GM19193 (cell line): Measurements from ENCODE around the gene PCSK5.

Experiments
- POLR2A ChIP-seq: IDR thresholded peaks from 4 replicates; pipeline ENCODE4 v1.6.1; 2011; ENCODE audit not compliant: insufficient read depth, insufficient read length; ENCODE audit errors: extremely low read depth

The PCSK5 gene

DNA sequence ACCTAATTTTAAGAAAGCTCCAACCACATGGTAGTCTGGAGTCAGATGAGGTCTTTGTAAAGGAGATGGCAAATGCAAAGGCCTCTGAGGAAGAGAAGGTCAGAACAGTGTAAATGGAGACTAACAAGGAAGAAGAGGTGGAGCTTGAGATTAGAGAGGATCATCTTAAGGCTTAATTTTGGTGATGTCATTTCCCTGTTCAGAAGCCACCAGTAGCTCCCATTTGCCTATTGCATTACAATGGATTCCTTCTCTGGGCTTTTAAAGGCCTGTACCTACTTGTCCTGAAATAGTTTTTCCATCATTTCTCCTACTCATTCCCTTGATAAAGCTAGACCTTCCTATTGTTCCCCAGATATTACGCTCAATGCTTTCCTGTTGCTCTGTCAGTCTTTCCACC is 16.1 kb downstream of the PCSK5 start:
- TF ChIP-seq POLR2A, result no peak

DNA sequence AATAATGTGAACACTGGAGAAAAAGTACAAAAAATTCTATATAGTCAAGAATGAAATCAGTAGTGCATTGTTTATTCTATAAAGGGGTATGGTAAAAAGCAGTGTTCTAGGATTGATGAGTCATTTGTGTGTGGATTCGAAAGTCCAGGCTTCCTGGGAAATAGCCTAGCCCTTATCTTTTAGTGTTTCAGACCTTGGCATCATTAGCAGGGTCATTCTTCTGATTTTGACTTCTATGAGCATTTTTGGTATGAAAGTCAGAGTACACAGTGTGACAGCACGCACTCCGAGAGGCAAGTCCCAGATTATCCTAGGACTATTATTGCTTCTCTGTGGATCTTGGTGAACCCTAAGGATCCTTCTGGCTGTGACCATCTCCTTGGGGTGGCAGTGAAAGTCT is 16.9 kb downstream of the PCSK5 start:
- TF ChIP-seq POLR2A, result no peak

DNA sequence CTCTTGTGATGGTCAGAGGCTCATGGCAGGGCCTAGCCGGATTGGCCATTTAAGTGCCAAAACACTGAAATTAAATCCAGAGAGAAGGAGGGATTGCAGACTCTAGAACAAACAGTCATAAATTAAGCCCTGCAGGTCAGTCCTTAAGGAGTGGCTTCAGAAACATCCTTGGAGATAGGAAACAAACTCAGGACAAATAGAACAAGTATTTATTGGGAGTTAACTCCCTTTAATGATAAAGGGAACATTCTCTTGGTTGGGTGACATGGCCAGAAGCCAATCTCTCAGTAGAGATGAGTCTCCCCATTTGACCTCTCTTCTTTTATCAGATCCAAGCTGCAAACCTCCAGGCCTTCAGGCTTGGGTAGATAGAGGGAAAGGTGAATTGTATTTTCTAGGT is 17.4 kb downstream of the PCSK5 start:
- TF ChIP-seq POLR2A, result no peak

DNA sequence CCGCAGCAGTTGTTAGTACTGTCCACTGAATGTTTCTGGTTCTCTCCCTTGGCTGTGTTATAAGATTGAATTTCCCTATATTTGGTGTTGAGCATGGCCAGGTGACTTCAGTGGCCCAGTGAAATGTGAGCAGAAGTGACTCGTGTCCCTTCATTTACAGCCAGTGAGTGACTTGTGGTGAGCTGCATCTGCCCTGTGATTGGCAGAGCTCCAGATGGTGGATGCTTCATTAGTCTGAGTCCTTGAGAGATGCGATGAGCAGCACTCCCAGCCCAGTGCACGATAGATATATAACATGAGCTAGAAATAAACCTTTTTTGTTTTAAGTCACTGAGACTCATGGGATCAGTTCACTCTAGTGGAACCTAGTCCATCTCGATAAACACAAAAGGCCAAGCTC is 19.3 kb downstream of the PCSK5 start:
- TF ChIP-seq POLR2A, result no peak

DNA sequence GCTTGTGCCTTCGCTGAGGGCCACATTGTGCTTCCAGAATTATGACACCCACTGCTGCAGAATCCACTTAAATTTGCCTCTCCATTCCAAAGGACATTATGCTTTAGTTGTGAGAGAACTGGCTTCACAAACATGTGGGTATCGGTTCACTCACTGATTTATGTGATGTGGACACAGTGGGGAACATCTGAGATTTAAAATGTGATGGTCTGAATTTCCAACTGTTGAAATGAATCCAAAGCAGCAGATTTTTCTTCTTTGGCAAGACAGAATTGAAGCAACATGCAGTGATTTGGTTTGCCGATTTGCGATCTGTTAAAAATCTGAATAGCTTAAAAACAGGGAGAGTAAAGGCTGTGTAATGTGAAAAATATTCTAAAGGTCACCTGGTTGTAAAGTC is 20.3 kb downstream of the PCSK5 start:
- TF ChIP-seq POLR2A, result no peak

DNA sequence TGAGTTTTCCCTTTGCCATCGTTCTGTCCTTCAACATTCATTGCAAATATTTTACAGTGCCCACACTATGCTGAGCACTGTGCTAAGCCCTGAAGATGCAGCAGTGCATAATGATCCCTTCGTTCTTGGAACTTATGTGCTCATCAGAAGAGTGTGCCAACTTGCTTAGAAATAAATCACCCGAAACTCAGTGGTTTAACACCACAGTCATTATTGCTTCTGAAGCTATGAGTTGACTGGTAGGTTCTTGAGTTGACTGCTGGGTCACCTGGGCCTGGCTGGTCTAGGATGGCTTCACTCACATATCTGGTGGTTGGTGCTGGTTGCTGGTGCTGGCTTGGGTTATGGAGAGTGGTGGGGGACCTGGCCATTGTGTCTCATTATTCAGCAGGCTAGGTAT is 20.9 kb downstream of the PCSK5 start:
- TF ChIP-seq POLR2A, result no peak

DNA sequence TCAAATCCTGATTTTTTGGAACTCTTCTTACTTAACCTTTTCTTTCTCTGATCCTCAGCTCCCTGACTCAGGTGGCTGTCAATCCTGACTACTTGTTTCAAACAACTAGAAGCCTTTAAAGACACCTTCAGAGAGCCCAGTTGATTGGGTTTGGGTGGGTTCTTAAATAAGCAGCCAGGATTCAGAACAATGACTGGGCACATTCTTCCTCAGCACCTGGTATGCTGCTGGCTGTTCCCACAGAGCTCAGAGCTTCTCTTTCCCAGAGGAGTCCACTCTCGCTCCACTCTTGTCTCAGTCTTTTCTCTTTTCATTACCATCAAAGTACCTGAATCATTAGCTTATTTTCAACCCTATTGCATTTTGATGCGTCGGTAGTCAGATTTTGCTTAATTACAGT is 22.5 kb downstream of the PCSK5 start:
- TF ChIP-seq POLR2A, result no peak

DNA sequence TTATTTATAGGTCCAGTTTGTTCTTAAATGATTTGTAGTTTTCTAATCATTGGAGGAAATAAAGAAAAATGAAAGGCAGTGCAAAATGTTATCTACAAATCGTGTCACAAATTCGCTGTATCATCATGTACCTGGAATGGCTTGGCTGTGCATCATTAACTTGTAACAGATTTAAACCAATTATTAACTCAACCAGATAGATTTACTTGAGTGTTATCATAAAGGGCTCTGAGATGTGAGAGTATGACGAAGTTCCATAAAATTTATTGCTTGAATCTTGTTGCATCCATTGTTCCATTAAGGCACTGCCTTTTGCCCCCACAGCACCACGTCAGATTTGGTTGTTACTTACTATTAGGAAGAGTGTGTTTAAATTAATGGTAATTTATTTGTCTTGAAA is 23.5 kb downstream of the PCSK5 start:
- TF ChIP-seq POLR2A, result no peak

DNA sequence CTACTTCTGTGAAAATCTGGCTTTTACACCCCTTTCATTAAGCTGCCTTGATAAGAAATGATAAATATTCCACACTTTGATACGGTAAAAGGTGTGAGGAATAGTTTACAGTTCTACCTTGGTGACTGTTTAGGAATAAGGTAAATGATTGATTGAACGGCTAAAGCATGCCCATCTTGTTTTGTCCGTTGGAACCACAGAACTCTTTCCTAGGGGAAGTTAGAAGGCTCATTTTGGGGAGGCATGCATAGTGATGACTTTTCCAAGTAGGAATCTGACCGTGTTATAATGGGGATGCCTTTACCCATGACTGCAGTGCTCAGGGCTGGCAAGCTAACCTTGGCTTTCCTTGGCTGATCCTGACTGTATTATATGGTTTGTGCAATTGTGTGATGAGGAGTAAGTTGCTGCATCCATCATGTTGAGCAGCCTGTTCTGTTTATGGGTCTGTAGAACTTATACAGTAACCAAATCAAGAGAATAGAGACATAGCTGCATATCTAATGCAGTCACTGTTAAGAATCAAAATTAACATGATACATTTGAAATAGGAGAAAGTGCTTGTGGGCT is 24.5 kb downstream of the PCSK5 start:
- TF ChIP-seq POLR2A, result no peak

DNA sequence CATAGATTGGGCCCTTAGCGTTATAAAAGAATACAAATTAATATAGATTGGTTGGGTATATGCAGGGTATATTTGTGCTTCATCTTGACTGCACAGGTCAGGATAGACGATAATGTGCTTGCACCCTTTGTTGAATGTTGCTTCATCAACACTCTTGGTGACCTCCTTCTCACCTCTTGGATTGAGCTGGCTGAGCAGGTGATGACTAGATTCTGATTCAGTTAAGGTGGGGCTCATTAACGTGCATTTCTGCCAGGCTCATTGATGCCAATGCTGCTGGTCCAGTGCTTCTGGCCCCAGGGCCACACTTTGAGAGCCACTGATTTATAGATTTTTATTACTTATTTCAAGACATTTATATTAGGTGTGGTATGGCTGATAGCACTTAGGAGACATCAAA is 27.7 kb downstream of the PCSK5 start:
- no peak for TF ChIP-seq POLR2A

DNA sequence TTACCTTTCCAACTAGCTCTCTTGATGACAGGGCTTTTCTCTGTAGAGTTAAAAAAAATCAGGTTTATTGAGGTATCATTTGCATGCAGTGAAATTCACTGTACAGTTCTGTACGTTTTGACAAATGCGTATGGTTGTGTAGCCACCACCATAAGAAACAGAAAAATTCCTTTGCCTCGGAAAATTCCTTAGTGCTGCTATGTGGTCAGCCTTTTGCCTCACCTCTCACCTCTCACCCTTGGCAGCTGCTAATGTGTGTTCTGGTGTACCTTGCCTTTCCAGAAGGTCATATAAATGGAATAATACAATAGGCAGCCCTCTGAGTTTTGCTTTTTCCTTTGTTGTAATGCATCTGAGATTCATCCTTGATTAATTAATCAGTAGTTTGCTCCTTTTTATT is 28.4 kb downstream of the PCSK5 start:
- no peak for TF ChIP-seq POLR2A

DNA sequence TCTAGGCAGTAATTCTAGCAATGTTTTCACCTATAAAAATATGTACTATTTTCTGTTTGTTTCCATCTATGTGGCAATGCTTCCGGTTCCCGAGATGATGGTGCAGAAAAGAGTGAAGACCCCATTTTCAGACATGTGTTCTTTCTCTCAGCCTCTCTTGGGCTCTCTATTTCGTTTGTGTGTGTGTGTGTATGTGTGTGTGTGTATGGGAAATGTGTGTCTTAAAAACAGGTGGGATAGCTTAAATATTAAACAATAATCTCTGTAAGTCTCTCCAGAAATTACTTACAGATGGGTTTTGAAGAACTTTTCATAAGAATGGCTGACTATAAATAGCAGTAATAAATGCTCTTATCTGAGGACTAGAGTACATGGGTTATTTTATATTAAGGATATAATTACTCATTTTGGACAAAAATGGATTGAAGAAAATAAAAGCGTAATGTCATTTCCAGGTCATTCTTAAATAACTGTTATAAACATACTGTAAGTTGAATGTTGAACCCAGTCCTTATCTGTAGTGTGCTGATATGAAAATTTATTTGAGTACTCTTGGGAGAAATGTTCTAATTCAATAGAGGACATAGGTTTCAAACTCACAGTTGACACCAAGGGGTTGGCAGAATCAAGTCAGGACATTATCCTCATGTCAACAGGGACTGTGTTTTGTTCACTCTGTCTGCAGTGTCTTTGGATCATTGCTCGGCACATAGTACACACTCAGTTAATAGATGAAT is 31.1 kb downstream of the PCSK5 start:
- TF ChIP-seq POLR2A, result no peak

DNA sequence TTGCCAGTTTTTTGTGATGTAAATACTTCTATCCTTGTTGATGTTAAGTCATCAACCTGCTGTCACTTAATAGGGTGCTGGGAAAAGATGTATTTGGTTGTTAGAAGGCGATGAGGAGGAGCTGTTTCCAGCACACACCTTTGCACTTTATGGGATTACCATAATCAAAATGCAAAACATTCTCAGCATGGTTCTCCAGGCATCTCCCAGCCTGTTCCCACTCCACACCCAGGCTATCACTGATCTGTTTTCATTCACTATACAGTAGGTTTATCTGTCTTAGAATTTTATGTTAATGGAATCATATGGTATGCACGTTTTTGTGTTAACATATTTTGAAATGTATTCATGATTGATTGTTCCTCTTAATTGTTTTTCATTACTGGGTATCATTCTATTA is 35.9 kb downstream of the PCSK5 start:
- TF ChIP-seq POLR2A, result no peak

DNA sequence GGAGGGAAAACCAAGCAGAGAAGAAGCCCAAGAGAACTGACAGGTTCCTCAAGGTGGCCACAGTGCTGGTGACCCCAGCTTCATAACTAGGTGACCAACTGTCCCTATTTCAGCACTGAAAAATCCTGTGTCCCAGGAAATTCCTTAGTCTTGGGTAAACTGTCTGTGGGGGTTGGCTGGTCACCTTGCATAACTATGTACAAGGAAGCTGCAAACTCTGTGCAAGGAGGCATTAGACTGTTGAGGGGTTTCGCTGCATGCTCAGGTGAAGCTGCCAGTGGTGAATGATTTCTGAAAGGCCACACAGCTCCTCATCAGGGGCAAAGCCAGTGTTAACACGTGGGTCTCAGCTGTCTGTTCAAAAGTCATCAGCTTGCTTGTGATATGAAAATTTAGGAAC is 36.9 kb downstream of the PCSK5 start:
- no peak for TF ChIP-seq POLR2A

DNA sequence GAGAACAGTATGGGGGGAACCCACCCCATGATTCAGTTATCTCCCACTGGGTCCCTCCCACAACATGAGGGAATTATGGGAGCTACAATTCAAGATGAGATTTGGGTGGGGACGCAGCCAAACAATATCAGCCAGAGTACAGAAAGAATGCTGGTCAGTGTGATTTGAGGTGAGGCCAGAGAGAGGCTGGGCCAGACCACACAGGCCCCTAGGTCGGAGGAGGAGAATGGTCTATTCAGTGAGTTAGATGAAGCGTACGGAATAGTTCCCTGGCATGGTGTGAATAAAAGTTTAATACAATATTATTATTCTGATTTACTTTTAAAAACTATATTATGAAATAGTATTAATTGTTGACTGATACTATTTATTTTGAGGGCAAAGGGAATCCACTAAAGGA is 39.7 kb downstream of the PCSK5 start:
- no peak for TF ChIP-seq POLR2A

DNA sequence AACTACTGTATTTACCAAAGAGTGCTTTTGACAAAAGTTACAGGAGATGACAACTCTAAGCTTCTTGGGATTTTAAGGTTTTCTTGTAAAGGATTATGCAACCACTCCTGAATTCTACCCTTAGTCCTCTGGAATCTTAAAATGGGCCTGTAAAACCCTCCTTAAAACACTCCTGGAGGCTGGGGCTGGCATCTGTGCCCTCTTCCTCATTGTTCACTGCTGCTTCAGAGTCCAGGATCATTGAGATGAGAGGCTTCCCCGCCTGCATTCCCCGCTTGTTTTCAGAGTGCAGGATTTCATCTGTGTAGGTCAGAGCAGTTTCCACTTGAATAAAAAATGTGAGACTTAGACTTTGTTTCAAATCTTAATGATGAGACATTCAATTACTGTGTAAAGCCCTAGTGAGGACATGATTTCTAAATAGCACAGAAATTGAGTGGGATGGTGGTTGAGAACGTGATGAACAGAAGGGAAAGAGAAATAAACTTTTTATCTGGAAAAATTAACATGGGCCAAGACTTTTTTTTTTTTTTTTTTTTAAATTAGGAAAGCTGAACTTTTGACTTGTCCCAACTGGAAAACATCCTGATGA is 40.4 kb downstream of the PCSK5 start:
- no peak for TF ChIP-seq POLR2A
